ENCODE results near the gene ULK4.

Gene ULK4

DNA sequence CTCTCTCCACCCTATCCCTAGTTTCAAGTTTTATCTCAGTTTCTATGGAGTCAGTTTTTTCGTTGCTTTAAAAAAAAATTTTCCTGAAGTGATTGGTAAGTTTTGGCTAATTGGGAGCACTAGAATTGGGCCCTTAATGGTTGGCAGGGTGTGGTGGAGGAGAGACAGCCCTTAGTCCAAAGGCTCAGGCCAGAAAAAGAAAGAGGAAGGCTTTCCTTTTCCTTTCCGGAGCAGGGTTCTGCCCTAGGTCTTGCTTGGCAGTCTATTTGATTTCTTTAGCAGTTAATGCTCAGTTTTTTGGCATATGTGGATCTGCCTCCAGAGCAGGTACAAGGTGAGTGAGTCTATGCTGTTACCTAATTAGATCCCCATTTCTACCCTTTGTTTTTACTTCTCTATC, 739.9 kb downstream of the ULK4 start:
- DNase-seq (ENCODE audit: low read depth in 2 of 2), result no peak

DNA sequence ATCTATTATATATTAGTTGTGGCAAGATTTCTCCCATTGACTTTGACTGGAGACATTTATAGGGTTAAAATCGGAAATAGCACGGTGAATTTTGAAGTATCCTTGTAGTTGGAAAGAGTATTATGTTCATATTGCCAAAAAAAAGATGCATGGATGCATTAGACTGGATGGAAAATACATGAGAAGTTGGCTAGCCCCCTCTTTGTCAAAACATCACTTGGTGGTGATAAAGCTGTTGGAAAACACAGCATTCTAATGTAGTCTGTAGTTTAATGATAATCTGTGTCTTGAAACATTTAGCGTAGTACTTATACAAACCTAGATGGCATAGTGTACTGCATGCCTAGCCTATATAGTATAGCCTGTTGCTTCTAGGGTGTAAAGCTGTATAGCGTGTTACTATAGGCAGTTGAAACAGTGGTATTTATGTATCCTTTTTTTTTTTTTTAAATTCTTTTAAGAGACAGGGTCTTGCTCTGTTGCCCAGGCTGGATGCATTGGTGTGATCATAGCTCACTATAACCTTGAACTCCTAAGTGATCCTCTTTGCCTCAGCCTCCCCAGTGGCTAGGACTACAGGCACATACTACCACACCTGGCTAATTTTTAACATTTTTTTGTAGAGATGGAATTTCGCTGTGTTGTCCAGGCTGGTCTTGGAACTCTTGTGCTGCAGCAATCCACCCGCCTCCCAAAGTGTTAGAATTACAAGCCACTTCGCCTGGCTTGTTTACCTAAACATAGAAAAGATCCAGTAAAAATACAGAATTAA, 740.8 kb downstream of the ULK4 start:
- no peak for DNase-seq (ENCODE audit: low read depth in 2 of 2)

- DNase-seq (ENCODE audit: low read depth in 2 of 2), result no peak
Measured at GRCh38 chr3:41219424-41219823, 742.5 kb downstream of the ULK4 start.

DNA sequence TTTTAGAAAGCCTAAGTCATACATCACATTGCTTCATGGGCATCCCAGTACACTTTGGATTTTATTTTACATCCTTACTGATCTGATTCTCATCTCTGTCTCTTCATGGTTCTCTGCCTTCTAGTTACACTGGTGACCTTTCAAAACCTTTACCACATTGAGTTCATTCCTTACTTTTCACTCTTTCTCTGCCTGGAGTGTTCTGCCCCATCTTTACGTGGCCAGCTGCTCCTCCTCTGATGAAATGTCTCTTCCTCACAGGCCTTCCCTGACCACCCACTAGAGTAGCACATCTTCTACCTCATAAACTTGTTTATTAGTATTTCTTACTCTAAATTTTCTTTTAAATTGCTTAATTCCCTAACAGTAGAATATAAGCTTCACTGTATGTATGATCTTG, 744.9 kb downstream of the ULK4 start:
- DNase-seq (ENCODE audit: low read depth in 2 of 2), result no peak

GRCh38 chr3:41216422-41216821, 745.5 kb downstream of the ULK4 start:
- no peak for DNase-seq (ENCODE audit: low read depth in 2 of 2)

GRCh38 chr3:41213588-41213987, 748.3 kb downstream of the ULK4 start:
- DNase-seq (ENCODE audit: low read depth in 2 of 2), result no peak

GRCh38 chr3:41212088-41212487, 749.8 kb downstream of the ULK4 start:
- no peak for DNase-seq (ENCODE audit: low read depth in 2 of 2)

DNA sequence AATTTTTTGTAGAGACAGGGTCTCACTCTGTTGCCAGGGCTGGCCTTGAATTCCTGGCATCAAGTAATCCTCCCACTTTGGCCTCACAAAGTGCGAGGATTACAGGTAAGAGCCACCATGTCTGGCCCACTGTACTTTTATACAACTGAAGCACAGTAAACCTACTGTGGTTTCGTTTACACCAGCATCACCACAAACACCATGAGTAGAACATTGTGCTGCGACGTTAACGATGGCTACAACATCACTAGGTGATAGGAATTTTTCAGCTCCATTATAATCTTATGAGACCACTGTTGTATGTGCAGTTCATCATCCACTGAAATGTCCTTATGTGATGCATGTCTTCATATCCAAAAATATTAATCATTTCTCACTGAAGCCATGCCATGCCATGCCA, 750.9 kb downstream of the ULK4 start:
- DNase-seq (ENCODE audit: low read depth in 2 of 2), result no peak

DNA sequence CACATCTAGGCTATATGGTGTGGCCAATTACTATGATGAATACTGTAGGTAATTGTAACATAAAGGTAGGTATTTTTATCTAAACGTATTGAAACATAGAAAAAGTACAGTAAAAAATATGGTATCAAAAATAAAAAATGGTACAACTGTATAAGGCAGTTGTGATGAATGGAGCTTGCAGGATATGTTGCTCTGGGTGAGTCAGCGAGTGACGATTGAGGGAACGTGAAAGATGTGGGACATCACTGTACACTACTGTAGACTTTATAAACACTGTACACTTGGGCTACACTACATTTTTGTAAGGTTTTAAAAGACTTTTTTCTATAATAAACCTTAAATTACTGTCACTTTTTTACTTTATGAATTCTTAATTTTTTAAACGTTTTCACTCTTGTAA, 752.3 kb downstream of the ULK4 start:
- no peak for DNase-seq (ENCODE audit: low read depth in 2 of 2)

- DNase-seq (ENCODE audit: low read depth in 2 of 2), result no peak
Measured at GRCh38 chr3:41208507-41209220, 753.2 kb downstream of the ULK4 start.

DNA sequence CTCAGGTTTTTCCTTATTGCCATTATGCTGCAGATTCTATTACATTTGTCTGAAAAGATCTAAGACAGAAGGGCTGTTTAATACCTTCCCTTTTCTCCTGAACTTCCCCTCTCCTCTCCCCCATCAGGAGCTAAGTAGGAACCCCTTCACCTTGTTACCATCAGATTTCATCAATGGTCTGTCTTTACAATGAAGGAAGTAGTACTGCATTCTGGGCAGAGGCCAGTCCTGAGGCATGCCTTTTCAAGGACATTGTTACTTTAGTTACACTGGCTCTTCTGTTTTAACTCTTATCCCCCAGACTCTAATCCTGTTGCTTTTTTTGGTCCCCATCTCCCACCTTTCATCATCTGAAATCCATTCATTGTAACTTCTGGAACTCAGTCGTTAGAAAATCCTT, 754.5 kb downstream of the ULK4 start:
- DNase-seq (ENCODE audit: low read depth in 2 of 2), result no peak

DNA sequence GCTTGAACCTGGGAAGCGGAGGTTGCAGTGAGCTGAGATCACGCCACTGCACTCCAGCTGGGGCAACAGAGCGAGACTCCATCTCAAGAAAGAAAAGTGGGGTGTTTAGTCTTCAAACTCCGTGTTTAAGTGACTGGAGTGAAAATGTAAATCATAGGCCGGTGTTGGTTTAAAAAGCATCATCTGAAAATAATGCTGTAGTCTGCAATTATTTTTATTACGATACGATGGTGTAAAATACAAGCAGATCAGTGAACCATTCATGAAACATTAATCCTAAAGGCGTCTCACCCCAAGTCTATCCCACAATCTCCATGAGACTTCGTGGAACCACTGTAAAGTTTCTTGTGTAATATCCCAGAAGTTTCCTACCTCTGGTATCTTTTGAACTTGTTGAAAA, 756.3 kb downstream of the ULK4 start:
- no peak for DNase-seq (ENCODE audit: low read depth in 2 of 2)

DNA sequence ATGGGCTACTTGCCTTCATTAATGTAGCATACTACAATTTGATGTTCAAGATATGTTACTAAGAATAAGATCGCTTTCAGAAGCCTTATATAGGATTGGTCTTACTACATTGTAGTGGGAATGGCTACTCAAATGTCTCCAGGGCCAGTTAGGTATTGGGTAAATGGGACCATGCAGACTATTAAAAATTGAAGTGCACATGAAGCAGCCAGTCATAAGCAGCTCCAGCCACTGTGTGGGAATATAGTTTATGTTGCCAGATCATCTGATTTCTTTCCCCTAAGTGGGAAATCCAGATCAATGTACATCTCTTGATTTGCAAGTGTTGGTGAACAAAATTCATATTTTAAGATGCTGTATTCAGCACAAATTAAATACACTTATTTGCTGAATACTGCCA, 757.5 kb downstream of the ULK4 start:
- no peak for DNase-seq (ENCODE audit: low read depth in 2 of 2)

DNA sequence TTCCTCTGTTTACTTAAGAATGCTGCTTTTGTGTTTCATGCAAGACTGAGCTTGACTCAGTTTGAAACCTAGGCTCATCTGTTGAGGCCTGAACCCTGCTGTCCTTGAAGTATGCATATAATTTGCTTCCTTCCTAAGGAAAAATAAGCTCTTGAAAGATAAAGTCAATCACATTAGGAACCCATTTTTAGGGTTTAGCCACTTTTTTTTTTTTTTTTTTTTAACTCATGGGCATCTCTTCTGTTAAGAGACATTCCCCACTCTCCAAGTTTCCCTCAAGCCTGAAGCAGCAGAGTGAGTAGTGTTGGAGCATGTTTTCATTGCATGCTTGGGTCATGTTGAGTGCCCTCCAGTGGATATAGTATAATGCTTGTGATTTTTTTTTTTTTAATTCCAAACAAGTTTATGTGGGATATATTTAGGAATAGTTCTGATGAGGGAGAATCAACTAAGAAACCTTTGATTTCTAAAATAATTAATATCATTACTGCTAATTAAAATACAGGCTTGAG, 759.0 kb downstream of the ULK4 start:
- DNase-seq (ENCODE audit: low read depth in 2 of 2), result no peak

- DNase-seq (ENCODE audit: low read depth in 2 of 2), result no peak
Measured at GRCh38 chr3:41202075-41202833, 759.6 kb downstream of the ULK4 start.

DNA sequence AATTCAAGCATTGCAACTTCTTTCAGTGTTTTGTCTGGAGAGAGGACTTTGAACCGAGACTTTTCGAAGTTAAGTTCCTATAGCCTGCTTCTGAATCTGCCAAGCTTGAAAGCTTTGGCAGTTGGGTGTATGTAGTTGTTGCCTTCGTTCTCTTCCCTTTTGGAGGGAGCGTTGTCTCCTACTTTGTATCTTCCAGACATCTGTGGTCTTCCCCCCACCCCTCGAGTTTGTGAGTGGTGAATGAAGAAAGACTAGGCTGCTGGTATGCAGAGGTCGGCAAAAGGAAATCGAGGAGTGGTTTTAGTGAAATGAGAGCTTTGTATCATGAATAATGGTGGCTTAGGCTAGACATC, 761.3 kb downstream of the ULK4 start:
- DNase-seq (ENCODE audit: low read depth in 2 of 2), result no peak

DNA sequence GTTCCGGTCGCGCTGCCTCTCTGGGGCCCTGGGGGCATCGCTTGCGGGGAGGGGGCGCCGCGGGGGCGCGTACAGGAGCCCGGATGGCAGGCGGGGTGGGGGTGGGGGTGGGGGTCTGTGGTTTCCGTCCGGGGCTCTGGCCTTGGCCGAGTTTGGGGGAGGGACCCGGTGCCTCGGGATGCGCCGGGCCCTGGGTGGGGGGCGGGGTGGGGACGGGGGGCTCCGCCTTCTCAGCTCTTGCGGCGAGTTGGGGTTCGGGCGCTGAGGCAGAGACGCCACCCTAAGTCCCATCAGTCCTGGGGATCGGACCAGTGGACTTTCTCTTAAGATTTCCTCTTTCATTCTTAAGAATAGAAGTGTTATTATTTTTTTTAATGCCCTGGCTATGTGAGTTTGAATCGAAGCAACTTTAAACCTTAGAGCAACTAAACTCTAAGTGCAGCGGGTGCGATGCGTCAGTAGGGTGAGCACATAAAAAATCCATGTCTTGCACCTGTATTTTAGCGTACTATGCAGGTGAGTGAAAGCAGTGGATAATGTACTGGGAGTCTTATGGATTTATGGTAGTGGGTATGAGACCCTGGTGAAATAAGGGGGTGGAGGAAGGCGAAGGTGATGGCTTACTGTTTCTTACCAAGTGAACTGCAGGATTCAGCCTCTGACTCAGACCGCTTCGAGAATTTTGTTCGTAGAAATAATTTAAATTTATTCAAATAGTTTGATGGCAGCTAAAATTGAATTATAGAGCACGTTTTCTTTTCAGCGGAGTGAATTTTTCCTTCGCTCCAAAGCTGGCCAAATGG, 761.8 kb downstream of the ULK4 start:
- DNase-seq (ENCODE audit: low read depth in 2 of 2), result peak; percentile 12 to 14

- DNase-seq (ENCODE audit: low read depth in 2 of 2), result peak; percentile 79 to 87
Measured at GRCh38 chr3:41198950-41199865, 762.7 kb downstream of the ULK4 start, which contains the start of gene CTNNB1. TSS of gene CTNNB1 (plus strand) at chr3:41199505. CDS start at chr3:41224069, 24,564 bp downstream.

GRCh38 chr3:41198526-41198925, 763.4 kb downstream of the ULK4 start:
- DNase-seq (ENCODE audit: low read depth in 2 of 2), result no peak

- DNase-seq (ENCODE audit: low read depth in 2 of 2), result no peak
Measured at GRCh38 chr3:41198046-41198445, 763.9 kb downstream of the ULK4 start.
